Activated CD8-positive, alpha-beta memory T cell treated with anti-CD3 and anti-CD28 coated beads for 4 hours (primary cell): Measurements from ENCODE around the gene TMEM187.
A peak's percentile ranks its signal among the peaks of the same experiment; 100 is the strongest.
"Not testable (repeated sequence)": the region's sequence is repeated elsewhere in the genome, so short reads cannot be mapped to it uniquely, and the experiment has no call there.

Source experiments
- DNase-seq, 2 donors: peaks; one replicate each; pipeline ENCODE4 v3.0.0-alpha.2; 2020; ENCODE audit warnings: low read depth in 2 of 2

The TMEM187 gene

DNA sequence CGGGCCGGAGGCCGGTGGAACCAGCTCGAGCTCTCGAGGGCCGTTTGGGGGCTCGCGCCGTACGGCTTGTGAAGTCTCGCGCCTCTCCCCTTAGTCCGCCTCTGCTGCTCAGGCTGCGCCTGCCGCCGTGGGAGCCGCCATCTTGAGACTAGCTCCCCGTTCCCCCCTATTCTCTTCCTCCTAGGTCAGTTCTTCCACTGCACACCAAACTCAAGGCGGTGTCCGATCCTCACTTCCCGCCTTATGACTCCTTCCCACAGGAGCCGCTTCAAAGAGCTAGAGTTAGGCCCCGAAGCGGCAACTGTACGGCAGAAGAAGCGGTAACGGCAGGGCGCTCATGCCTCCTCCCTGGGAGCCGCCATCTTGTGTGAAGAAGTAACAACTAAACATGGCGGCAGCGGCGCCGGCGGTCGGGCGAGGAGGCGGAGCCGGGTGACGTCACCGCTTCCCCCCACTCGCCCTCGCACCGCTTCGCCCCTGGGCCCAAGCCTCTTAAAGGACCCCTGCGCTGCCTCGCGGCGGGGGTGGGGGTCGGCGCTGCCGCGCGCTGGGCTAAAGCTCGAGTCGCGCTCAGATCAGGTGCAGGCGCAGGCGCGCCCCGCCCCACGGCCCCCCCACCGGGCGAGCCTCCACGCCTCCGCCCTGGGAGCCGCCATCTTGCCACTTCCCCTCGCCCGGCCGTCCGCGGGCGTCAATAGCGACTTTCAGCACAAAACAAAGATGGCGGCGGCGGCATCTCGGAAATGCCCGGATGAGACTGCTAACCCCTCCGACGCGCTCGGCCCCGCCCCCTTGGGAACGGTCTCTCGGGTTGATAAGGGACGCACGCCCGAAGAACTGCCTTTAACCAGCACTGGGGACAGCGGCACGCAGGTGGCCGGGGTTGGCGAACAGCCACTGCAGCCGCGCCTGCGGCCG is 845 bp upstream of the TMEM187 start, which contains the start of gene HCFC1:
Gene HCFC1 (minus strand): TSS at position 369 of the 918 bp plus-strand sequence. CDS start 978 bp downstream, outside the sequence.
- DNase-seq, result peak; percentile 85 to 86

GRCh38 chrX:153973127-153974002 is 811 bp downstream of the TMEM187 start:
- no peak for DNase-seq

GRCh38 chrX:153974003-153974725 is 1.6 kb downstream of the TMEM187 start:
- DNase-seq, result no peak

DNA sequence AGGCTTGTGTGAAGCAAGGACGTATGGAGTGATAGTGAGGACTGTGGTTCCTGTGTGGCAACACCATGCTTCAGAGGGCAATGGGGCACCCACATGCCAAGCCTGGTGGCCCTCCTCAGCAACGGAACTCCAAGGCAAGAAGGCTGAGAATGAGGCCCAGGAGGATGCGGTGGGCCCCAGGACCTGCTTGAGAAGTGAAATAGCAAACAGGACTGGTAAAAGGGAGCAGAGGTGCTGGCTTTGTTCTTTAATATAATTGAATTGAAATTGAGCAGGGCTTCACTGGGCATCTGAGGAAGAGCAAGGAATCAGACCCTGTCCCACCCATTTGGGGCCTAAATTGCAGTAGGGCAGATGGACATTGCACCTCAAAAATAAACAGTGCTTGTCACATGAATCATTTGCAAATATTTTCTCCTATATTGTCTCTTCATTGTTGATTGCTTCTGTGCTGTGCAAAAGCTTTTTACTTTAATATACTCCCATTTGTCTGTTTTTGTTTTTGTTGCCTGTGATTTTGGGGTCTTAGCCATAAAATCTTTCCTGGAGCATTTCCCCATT is 2.3 kb downstream of the TMEM187 start:
- DNase-seq, result no peak

GRCh38 chrX:153980394-153980793 is 7.8 kb downstream of the TMEM187 start:
- DNase-seq, result not testable (repeated sequence)

GRCh38 chrX:153981231-153981630 is 8.7 kb downstream of the TMEM187 start:
- DNase-seq, result no peak

DNA sequence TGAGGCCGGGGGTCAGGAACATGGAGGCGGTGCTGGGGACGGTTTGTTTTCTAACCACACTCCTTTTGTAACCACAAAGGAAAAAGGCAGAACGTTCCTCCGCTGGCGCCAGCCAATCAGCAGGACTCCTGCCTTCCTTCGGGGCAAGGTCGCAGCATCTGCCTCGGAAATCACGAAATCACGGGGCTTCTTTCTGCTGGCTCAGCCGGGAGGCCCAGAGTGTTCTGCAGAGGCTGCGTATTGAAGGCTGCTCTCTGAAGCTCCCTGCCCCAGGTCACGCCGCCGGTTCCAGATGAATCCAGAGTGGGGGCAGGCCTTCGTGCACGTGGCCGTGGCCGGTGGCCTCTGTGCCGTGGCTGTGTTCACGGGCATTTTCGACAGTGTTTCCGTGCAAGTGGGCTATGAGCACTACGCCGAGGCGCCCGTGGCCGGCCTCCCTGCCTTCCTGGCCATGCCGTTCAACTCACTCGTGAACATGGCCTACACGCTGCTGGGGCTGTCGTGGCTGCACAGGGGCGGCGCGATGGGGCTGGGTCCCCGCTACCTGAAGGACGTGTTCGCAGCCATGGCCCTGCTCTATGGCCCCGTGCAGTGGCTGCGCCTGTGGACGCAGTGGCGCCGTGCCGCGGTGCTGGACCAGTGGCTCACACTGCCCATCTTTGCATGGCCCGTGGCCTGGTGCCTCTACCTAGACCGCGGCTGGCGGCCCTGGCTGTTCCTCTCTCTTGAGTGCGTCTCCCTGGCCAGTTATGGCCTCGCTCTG is 9.4 kb downstream of the TMEM187 start:
- DNase-seq, result peak in 1 of 2 donors; percentile 19

DNA sequence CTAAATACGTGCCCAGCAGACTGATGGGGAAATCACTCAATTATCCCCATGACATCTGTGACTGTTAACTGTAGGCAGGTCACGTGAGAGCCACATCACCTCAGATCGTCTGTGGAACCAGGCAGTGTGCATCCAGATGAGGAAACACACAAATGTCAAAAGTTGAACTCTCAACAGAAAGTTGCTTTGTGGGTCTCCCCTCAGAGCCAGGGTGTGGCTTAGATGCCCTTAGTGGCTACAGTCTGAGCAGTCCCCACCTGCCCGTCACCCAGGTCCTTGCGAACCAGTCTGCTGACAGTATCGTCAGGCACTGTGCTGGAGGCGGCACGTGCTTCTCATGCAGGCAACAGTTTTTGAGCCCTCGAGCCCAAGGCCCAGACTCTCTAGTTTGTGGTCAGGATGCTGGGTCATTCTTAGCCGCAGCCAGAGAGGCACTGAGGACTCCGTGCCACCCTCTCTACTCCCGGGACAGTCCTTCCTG is 10.8 kb downstream of the TMEM187 start:
- no peak for DNase-seq

DNA sequence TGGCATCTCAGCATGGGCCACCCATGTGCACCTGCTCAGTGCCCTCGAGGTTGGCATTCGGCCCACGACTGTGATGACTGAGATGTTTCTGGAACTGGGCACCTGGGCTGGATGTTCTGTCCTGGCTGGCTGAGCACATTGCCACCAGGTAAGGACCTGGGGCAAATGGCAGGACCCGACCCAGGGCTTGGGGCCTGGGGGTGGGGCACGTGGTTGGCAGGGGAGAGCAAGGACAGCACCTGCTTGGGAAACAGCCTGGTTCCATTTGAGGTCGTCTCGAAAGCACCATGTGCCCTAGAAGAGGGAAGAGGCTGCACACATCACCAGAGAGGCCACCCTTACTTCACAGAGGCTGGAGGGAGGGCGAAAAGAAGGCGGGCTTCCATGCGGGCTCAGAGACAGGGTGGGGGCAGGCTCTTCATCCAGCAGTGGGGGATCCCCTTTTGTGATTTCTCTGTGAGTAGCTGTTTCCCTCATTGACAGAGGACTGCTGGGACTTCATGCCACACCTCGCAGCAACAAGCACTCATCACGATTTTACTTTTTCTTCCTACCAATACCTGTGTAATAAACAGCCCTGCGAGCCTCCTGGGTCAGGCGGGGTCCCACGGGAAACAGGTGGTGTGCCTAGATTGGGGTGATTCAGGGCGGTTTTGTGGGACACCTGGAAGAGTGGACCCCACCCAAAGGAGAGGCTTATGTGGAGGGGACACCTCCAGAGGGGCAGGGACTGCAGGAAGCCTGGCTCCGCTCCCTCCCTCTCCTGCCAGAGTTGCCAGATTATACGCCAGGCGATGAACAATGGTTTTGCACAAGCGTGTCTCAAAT is 12.0 kb downstream of the TMEM187 start:
- peak in 1 of 2 donors; percentile 18 for DNase-seq

GRCh38 chrX:153988493-153988892 is 15.9 kb downstream of the TMEM187 start:
- no peak for DNase-seq

DNA sequence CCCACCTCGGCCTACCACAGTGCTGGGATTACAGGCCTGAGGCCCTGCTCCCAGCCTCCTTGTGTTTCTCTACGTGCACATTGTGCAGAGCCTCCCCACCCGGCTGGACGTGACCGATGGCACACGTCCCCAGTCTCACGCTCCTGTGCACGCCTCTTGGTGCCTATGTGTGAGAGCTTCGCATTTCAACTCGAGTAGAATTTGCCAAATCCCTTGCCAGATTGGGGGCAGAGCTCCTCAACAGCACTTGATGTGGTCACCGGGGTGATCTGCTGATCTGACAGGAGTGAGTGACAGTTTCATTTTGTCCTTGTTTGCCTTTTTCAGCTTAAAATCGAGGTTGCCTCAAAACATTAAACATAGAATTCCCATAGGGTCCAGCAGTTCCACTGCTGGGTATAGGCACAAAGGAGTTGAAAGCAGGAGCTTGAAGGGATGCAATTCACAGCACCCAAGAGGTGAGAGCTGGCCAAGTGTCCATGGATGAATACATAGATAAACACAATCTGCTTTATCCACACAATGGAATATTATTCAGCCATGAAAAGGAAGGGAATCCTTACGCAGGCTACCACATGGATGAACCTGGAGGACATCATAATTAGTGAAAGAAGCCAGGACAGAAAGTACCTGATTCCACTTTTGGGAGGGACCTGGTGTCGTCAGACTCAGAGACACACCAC is 17.6 kb downstream of the TMEM187 start:
- DNase-seq, result no peak

DNA sequence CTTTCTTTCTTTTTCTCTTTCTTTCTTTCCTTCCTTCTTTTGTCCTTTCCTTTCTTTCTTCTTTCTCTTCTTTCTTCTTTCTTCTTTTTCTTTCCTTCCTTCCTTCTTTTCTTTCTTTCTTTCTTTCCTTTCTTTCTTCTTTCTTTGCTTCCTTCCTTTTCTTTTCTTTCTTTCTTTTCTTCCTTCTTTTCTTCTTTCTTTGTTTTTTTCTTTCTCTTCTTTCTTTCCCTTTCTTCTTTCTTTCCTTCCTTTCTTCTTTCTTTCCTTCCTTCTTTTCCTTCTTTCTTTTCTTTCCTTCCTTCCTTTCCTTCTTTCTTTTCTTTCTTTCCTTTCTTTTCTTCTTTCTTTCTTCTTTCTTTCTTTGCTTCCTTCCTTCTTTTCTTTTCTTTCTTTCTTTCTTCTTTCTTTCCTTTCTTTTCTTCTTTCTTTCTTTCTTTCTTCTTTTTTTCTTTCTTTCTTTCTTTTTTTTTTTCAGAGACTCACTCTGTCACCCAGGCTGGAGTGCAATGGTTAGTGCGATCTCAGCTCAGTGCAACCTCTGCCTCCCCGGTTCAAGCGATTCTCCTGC is 18.5 kb downstream of the TMEM187 start:
- DNase-seq, result no peak

GRCh38 chrX:153992180-153992579 is 19.6 kb downstream of the TMEM187 start:
- no peak for DNase-seq

DNA sequence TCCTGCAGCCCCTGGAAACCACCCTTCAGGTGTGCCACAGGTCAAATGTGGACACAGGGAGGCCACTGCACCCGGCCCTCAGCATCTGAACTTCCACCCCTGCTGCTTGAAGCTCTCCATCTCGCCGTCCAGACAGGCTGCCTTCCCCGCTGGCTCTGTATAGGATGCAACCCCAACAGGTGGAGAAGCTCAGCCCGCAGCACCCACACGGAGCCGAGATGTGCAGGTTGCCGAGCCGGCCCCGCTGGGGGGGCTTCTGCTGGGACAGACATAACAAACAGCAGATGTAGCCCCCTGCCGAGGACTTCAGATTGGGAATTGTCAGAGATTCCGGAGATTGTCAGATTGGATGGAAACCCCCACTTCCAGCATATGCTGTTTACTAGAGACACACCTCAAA is 20.5 kb downstream of the TMEM187 start:
- DNase-seq, result no peak

DNA sequence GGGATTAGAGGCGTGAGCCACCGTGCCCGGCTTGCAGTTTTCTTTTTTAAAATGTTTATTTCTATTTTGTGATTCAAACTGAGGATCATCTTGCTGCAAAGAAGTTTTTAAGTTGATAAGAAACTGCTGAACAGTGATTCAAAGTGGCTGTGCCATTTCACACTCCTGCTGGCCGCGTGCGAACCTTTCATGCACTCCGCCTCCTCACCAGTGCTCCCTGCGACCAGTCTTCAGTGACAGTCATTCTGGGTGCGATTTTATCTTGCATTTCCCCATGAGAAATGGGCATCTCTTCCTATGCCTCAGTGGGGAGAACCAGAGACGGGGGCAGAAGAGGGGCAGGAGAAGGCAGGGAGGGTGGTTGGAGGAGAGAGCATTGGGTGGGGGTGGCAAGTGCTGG is 21.4 kb downstream of the TMEM187 start:
- DNase-seq, result no peak

- not testable (repeated sequence) for DNase-seq
Observed at GRCh38 chrX:153994398-153994797, 21.8 kb downstream of the TMEM187 start.

- DNase-seq, result no peak
Observed at GRCh38 chrX:153995504-153995903, 22.9 kb downstream of the TMEM187 start.

DNA sequence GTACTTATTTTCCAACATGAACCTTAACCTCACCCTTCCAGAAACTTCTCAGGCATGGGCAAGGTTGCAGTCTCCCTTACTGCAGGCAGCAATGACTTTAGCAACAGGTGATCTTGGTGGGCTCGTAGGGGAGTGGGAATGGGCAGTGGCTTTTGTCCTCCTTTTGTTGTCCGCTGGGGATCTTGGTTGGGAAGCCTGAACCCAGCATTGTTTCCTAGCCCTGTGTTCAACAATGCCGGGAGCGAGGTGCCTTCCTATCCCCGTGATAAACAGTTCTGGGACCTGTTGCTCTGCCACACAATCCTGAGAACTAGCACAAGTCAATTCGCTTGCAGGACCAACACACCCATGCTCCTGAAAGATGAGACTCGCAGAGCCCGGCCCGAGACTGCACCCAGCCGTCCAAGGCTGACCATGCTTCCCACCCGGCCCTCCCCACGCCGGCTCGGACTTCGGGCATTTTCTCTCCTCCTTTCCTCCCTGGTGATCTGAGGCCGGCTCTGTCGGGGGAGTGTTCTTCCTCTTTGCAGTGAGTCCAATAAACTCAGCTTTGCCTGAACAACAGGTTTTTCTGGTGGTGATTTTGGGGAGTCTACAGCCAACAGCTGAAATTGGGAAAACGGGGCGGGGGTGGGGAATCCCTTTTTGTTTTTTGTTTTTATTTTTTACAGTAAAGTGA is 26.9 kb downstream of the TMEM187 start:
- DNase-seq, result no peak
